Medulla oblongata (tissue), 1 donor: ENCODE data around the gene TOR2A.

Source experiments
- DNase-seq: peaks from one replicate; pipeline ENCODE4 v3.0.0-alpha.2; 2015; ENCODE audit errors: extremely low spot score

Gene TOR2A

DNA sequence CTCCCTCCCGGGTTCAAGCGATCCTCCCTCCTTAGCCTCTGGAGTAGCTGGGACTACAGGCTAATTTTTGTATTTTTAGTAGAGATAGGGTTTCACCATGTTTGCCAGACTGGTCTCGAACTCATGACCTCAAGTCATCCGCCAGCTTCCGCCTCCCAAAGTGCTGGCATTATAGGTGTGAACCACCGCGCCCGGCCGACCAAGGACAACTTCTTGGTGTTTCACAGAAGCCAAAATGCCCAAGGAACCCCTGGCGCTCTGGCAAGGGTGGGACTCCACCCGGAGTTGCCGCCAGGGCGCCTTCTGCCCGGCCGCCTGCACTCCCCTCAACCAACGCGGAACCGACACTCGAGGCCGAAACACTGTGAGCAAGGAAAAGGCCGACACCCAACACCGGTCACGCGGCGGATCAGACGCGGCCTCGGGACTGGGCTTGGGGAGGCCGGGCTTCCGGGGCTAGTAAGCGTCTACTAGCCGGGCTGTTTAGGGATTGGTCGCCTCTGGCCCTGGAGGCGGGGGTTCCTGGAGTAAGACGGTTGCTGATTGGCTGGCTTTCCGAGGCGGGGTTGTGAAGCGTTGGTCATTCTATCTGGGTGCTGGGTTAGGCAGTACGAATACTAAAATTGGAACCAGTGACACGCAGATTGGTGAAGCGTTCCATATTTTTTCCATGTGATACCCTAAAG lies 36.0 kb downstream of the TOR2A start:
- peak; percentile 99 for DNase-seq

DNA sequence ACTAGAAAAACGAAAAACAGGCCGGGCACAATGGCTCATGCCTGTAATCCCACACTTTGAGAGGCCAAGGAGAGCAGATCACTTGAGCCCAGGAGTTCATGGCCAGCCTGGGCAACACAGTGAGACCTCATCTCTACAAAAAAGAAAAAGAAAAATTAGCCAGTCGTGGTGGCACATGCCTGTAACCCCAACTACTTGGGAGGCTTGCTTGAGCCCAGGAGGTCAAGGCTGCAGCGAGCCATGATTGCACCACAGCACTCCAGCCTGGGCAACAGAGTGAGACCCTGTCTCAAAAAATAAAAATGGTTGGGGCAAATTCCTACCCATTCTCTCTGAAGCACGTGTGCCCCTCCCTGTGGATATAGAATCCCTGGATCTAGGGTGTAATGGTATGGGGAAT lies 36.7 kb downstream of the TOR2A start:
- no peak for DNase-seq

DNA sequence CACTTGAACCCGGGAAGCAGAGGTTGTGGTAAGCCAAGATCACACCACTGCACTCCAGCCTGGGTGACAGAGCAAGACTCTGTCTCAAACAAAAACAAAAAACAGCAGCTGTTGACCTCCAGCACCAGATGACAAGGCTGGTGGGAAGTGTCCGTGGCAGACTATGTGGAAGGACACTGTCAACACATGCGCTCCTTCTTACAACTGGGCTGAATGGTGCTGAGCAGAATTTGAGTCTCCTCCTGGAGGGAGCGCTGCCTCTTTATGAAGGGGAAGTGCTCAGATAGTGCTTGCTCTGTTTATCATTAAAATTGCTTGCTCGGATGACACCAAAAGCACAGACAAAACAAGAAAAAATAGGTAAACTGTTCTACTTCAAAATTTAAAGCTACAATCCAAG lies 37.5 kb downstream of the TOR2A start:
- DNase-seq = no peak

DNA sequence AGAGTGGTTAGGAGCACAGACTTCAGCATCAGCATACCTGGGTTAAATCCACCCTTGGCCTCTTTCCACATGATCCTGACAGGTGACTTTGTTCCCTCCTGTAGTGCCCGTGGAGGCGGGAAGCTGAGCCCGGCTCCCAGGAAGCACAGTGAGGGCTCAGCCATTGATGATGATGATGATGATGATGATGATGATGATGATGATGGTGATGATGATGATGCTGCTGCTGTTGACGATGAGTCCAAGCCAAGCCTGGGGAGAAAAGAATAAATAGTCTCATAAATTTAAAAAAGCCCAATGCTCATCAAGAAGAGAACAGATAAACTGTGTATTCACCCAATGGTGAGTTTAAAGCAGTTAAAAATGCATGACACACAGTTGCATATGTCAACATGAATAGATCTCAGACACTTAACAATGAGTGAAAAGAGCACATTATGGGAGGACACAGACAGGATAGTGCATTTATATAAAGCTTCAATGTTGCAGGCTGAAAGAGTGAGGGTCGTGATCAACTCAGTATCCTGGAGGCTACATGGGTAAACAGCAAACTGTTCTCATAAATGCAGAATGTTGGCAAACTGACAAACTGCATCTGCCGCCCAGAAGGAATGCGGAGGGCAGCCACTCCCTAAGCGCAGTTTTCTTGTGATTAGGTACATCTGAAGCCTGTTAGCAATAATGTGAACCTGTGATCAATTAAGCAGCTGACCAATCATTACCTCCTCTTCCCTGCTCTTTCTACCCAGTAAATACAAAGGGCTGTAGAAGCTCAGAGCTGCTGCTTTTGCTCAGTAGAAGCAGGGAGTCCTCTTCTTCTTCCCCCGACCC lies 40.0 kb downstream of the TOR2A start:
- no peak for DNase-seq

DNA sequence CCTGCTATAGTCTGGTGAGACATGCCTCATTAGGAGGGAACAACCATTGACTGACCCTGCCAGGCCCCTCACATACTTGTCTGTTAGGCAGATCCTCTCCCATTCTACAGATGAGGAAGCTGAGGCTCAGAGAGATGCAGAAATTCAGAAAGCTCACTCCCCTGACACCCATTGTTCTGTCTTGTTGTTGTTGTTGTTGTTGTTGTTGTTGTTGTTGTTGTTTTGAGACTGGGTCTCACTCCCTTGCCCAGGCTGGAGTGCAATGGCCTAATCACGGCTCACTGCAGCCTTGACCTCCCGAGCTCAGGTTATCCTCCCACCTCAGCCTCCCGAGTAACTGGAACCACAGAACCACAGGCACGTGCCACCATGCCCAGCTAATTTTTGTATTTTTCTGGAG lies 41.4 kb downstream of the TOR2A start:
- no peak for DNase-seq

DNA sequence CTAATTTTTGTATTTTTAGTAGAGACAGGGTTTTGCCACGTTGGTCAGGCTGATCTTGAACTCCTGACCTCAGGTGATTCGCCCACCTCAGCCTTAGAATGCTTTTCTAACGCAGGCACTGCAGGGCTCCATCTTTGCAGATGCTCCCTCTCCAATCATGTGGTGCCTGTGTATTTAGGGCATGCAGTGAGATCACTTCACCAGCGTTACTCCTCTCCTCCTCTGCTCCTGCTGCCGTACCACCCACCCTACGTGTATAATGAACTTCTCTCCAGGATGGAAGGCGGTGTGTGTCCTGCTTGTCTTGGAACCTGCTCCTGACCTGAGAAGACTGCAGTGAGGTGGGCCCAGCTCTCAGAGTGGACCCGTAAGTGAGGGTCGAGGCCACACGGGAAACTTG lies 42.0 kb downstream of the TOR2A start:
- DNase-seq = no peak

DNA sequence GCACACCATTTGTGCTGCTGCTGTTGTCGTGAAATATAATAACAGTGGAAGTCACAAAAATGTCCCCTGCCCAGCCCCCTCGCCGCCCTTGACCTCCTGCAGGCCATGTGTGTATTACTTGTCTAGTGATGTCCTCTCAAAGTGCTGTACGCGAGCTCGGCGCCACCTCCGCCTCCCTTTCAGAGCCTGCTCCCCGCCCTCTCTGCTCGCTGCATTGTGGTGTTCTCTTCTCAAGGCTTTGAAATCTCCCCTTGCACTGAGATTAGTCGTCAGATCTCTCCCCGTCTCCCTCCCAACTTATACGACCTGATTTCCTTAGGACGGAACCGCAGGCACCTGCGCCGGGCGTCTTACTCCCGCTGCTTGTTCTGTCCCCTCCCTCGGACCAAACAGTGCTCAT lies 43.0 kb downstream of the TOR2A start:
- DNase-seq = no peak

DNA sequence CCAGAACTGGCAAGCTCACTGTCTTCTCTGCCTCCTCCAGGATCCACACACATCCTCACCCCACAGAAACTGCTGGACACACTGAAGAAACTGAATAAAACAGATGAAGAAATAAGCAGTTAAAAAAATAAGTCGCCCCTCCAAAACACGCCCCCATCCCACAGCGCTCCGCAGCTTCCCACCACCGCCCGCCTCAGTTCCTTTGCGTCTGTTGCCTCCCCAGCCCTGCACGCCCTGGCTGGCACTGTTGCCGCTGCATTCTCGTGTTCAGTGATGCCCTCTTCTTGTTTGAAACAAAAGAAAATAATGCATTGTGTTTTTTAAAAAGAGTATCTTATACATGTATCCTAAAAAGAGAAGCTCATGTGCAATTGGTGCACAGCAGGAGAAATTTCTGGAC lies 44.4 kb downstream of the TOR2A start:
- no peak for DNase-seq

DNA sequence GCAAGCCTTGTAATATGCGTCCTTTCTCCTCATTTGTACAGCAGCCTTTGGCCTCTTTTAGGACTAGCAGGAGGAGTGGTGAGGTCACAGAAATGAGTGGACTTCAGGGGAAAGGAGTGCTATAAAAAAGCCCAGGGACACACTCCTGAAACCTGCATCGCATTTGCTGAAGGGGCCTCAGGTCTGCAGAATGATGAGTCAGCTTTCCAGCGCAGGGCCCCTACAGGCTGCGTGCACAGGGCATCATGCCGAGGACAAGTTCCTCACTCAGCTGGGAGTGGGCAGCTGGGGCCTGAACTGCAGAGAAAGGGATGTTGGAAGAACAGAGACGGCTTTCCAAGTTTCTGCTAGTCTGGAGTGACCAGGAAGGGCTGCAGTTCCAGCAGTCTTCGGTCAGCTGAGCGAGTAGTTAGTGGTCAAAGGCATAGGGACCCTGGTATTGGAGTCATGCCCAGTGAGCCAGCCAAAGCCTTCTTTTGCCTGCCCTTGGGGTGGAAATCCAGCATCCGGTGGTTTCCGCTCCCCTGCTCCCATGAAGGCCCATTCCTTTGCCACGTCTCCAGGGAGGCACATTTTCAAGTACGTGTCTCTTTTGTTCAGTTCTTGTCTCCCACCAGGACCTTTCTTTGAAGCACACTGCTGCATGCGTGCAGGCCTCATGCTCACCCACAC lies 45.6 kb downstream of the TOR2A start:
- DNase-seq = no peak

DNA sequence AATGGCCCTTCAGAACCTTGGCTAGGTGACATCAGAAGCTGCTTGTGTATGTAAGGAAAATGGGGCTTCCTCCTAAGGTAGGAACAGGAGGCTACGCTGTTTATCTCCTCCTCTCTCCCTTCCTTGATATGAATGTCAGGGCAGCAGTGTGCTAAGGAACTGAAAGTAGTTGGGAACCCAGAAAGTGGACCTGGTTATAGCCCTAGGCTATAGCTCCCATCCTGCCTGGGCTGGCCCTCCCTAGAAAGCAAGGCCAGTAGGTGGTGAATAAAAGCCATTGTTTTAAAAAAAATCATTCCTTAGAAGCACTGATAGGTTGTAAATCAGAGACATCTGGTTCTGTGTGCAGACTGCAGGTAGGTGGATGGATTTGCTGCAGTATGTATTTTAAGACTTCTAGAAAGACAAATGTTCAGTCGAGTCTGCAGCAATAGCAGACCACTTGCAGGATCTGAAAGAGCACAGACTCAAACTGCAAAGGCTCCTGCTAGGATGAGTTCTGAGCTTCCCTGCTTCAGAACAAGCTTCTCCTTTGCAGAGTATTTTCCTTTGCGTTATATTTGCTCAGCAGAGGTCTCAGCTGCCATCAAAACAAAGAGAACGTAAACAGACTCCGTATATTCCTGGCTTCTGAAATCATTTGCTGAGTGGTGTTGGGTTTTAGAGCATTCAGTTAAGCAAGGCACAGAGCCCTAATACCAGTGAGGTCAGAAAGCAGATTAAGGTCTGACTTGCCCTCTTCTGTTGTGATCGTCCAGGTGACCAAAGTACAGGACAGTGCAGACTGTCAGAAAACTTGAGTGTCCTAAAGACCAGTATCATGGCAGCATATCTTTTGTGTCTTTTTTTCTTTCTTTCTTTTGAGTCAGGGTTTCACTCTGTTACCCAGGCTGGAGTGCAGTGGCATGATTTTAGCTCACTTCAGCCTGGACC lies 48.4 kb downstream of the TOR2A start:
- DNase-seq = no peak

DNA sequence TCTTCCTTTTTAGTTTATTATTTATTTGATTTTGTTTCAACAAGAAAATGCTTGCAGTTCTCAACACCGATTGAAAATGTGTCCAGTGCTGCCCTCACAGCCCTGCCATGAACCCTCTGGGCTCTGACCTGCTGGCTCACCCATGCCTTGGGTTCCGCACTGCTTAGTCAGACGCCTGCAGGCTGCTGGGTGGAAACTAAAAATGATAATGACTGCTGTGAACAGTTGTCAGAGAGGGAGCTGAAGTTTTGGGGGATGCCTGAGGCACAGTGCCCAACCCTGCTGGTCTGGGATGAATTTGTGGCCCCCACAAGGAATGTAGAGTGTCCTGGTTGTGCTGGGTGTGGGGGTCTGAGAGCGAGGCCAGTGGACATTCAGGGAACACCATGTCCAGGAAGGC lies 50.5 kb downstream of the TOR2A start:
- DNase-seq = no peak

DNA sequence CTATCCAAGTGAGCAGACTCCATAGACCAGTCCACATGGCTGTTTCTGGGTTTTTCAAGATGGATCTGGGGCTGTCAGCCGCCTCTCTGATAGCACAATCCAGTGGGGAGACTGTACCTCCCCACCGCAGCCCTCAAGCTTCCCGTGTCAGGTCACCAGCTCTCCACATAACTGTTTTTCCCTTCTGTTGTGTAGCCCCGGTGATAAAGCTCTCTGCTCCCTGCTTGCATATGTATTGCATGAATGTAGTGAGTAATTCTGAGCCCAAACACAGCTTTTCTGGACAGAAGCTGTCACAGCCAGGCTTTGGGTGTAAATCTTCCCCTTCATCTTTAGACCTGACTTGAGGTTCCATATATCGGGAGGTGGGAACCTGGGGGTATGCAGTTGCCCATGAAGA lies 51.4 kb downstream of the TOR2A start:
- DNase-seq = no peak

DNA sequence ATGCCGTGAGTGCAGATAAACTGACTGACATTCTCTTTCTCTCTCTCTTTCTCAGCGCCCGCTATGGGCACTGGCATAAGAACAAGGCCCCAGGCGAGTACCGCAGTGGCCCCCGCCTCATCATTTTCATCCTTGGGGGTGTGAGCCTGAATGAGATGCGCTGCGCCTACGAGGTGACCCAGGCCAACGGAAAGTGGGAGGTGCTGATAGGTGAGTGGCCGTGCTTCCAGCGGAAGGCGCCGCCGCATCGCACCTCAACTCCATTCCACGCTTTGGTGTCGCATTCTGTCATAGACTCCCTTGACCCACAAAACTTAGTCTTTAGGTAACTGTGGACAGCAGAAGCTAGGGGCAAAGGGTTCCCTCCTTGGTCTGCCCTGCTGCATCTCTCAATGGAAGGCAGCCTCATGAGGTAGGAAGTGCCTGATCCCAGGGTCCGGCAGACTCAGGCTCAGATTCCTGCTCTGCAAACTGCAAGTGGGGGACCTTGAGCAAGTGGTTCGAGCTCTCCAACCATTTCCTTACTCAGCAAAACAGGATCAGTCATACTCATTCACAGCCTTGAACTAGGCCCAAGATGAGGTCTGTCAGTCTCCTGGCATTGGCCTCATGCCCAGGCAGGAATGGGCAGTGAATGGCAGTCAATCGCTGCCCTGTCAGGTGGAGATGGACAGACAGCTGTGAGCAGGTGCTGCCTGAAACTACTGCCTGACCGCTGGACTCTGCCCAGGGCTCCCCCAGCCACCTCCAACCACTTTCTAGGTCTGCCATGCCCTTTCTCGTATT lies 52.5 kb downstream of the TOR2A start:
- DNase-seq = no peak
